Breast epithelium (tissue), 3 donors: ENCODE data around the gene INIP.

Source experiments
- CTCF ChIP-seq, 3 donors: fragments of 450-650 bp; IDR thresholded peaks; one replicate each; pipeline ENCODE4 v1.5.1; 2016 to 2017; ENCODE audit warnings: antibody characterized with exemption in 3 of 3, mild to moderate bottlenecking in 3 of 3, moderate library complexity in 3 of 3
- POLR2A ChIP-seq: fragments of 450-650 bp; IDR thresholded peaks from one replicate; pipeline ENCODE4 v1.6.1; 2016; ENCODE audit warnings: antibody characterized with exemption, mild to moderate bottlenecking, moderate library complexity
- POLR2AphosphoS5 ChIP-seq, 3 donors: sonication (generic); formaldehyde crosslinking; IDR thresholded peaks; one replicate each; pipeline ENCODE4 v1.6.1; 2017; ENCODE audit warnings: antibody characterized with exemption in 3 of 3

DNA sequence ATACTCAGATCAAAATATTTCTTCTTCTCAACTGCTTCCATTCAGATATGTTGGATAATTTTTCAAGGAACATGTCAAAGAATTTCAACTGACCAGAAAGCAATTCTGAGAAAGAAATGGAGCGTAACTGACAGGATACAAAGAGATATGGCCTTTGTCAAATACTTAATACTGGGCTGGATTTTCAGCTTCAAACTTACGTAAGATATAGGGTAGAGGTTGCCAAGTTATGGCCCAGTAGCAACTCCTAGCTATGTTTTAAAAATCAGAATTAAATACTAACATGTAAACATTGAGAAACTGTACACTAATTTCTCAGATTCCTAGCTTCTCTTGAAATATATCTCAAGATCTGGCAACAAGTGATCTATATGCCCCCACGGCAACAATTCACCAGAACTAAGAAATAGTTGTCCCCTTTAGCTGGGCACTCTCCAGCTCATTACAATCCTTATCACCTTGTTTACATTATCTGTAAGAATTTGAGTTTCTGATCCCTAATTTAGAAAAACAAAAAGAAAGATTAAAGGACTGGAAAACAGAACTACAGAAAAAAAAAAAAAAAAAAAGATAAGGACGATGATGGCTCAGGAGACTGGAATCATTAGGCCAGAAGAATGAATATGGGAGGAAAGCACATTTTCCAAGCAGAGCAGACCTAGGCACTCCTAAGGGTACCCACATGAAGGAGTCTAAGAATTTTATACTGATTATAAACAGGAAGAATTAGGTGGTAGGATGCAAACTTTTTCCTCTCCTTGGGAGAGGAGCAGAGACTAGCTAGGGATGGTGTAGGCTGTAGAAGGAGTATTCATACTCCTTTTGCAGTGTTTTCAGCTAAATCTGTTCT, 23.0 kb downstream of the INIP start:
- TF ChIP-seq CTCF (IDR thresholded peaks at IDR 0.05) (no peak), POLR2AphosphoS5 (IDR thresholded peaks at IDR 0.05) (no peak), POLR2A (no peak)
